MCF 10A (cell line): ENCODE results near the gene MYOC. TPM values are rescaled to one million over a fixed set of nuclear protein-coding genes. Genes with fewer than 3 reads are reported as not detected.
"Not testable (repeated sequence)": the region's sequence is repeated elsewhere in the genome, so short reads cannot be mapped to it uniquely, and the experiment has no call there.

Experiments used
- BruUV-seq: library from RNA; stranded (reverse); fragments of 400-500 nt; replicated peaks from 2 replicates; lab custom pipeline; 2021; lab: Mats Ljungman, UMichigan
- CTCF ChIA-PET: fragments of 300-600 bp; sonication (Branson Sonifier 250); formaldehyde crosslinking; extraction: SDS; loops from one replicate; lab custom pipeline; 2021; ENCODE audit warnings: antibody characterized with exemption, inconsistent platforms; lab: Yijun Ruan, JAX
- POLR2A ChIA-PET: fragments of 300-600, 350-650 bp; sonication (Branson Sonifier 250); formaldehyde crosslinking; extraction: SDS; loops from one replicate; lab custom pipeline; 2020; ENCODE audit warnings: antibody characterized with exemption, inconsistent platforms; lab: Yijun Ruan, JAX
- DNase-seq: peaks from one replicate; pipeline ENCODE4 v3.0.0-alpha.2; 2018; ENCODE audit not compliant: unreplicated experiment
- H3K27ac Mint-ChIP-seq: one replicate; pipeline ENCODE4 v1.8.0; 2022; ENCODE audit warnings: mild to moderate bottlenecking, low read depth, mixed read lengths; ENCODE audit not compliant: unreplicated experiment
- H3K27me3 Mint-ChIP-seq: one replicate; pipeline ENCODE4 v1.8.0; 2022; ENCODE audit warnings: mixed read lengths; ENCODE audit not compliant: insufficient read depth, unreplicated experiment
- H3K36me3 Mint-ChIP-seq: one replicate; pipeline ENCODE4 v1.8.0; 2022; ENCODE audit warnings: mild to moderate bottlenecking, moderate library complexity, mixed read lengths; ENCODE audit not compliant: insufficient read depth, unreplicated experiment
- H3K4me1 Mint-ChIP-seq: one replicate; pipeline ENCODE4 v1.8.0; 2022; ENCODE audit warnings: mixed read lengths; ENCODE audit not compliant: insufficient read depth, unreplicated experiment
- H3K4me3 Mint-ChIP-seq: one replicate; pipeline ENCODE4 v1.8.0; 2022; ENCODE audit warnings: mild to moderate bottlenecking, moderate library complexity, mixed read lengths; ENCODE audit not compliant: unreplicated experiment
- H3K9me3 Mint-ChIP-seq: one replicate; pipeline ENCODE4 v1.8.0; 2022; ENCODE audit warnings: mixed read lengths; ENCODE audit not compliant: unreplicated experiment
- intact Hi-C: fragments of 100-400 bp; cut with micrococcal nuclease; formaldehyde crosslinking; loops from 2 replicates; pipeline ENCODE4 v1.14.1; 2022
- total RNA-seq: library from RNA; stranded (reverse); gene quantifications from 2 replicates; pipeline ENCODE4 v1.2.3, GENCODE V29; 2022
- TF ChIP-seq, protein P1 (sequence below): fragments of 200-600 bp; IDR thresholded peaks from one replicate; pipeline ENCODE4 v1.8.0; 2022; ENCODE audit warnings: antibody characterized with exemption, mild to moderate bottlenecking; ENCODE audit not compliant: unreplicated experiment

The MYOC gene
- total RNA-seq, 1 experiment from 2014 or later: not detected

DNA sequence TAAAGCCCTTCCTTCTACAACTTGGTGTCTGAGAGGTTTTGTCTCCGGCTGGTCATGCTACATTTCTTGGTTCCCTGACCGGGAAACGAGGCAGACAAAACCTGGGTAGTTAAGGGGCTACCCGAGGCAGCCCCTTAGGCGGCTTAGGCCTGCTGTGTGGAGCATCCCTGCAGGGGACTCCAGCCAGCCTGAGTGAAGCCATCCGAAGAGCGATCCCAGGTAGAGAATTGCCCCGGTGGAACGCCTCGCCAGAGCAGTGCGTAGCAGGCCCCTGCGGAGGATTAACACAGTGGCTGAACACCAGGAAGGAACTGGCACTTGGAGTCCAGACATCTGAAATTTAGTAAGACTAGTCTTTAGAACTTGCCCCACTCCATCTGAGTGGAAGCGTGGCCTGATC, 51.6 kb downstream of the MYOC start:
- POLR2A ChIA-PET: no interaction called here
- no peaks in the 10 kb centered on the region for H3K27me3 Mint-ChIP-seq
- H3K4me3 Mint-ChIP-seq: no peak overlapping the region
- intact Hi-C loops: no loop called here
- no peaks in the 10 kb centered on the region for H3K9me3 Mint-ChIP-seq
- no peak overlapping the region for H3K27ac Mint-ChIP-seq
- no peak for DNase-seq
- no TSS peak for BruUV-seq
- no peaks in the 10 kb centered on the region for H3K4me1 Mint-ChIP-seq
- H3K36me3 Mint-ChIP-seq: peaks cover 7% of the 10 kb centered on the region
- TF ChIP-seq, protein P1, sequence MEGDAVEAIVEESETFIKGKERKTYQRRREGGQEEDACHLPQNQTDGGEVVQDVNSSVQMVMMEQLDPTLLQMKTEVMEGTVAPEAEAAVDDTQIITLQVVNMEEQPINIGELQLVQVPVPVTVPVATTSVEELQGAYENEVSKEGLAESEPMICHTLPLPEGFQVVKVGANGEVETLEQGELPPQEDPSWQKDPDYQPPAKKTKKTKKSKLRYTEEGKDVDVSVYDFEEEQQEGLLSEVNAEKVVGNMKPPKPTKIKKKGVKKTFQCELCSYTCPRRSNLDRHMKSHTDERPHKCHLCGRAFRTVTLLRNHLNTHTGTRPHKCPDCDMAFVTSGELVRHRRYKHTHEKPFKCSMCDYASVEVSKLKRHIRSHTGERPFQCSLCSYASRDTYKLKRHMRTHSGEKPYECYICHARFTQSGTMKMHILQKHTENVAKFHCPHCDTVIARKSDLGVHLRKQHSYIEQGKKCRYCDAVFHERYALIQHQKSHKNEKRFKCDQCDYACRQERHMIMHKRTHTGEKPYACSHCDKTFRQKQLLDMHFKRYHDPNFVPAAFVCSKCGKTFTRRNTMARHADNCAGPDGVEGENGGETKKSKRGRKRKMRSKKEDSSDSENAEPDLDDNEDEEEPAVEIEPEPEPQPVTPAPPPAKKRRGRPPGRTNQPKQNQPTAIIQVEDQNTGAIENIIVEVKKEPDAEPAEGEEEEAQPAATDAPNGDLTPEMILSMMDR: no peak
- CTCF ChIA-PET: no interaction called here

DNA sequence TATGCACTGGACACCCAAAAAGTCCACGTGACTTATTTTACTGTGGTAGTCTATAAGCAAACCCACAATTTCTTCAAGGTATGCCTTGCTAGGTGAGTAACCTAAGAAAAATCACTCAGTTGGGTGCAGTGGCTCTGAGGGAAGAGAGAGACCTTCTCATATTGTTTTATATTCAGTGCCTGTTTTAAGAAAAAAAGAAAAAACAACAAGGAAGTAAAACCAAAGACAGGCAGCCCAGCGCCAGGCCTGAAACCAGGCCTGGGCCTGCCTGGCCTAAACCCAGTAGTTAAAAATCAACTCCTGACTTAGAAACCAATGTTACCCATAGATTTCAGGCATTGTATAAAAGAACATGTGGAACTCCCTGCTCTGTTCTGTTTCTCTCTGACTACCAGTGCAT, 52.2 kb downstream of the MYOC start:
- POLR2A ChIA-PET, DNase-seq, H3K4me1 Mint-ChIP-seq, H3K27ac Mint-ChIP-seq, H3K9me3 Mint-ChIP-seq, CTCF ChIA-PET, BruUV-seq, H3K4me3 Mint-ChIP-seq, H3K27me3 Mint-ChIP-seq, H3K36me3 Mint-ChIP-seq, intact Hi-C loops: not testable (repeated sequence)

DNA sequence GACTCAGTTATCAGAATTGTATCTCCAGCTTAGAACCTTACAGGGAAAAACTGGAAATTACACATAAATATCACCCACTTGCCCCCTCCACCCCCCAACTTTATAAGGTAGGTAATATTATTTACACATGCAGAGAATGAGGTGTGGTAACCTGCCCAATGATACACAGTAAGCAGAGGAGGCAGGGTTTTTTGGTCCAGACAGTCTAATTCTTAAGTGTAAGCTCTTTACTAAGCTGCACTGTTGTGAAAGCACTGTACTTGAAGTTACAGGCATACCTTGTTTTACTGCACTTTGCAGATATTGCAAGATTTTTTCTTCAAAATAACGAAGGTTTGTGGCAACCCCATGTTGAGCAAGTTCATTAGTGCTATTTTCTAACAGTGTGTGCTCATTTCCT, 55.3 kb downstream of the MYOC start:
- Mint-ChIP-seq H3K4me1 (peaks cover 6% of the 10 kb centered on the region), H3K27me3 (no peaks in the 10 kb centered on the region), H3K27ac (no peak overlapping the region), H3K36me3 (peaks cover 40% of the 10 kb centered on the region), H3K9me3 (no peaks in the 10 kb centered on the region), H3K4me3 (no peak overlapping the region)
- TF ChIP-seq, protein P1: no peak
- intact Hi-C loops: no loop called here
- no peak for DNase-seq
- no TSS peak for BruUV-seq
- POLR2A ChIA-PET: no interaction called here
- CTCF ChIA-PET: interaction anchor here (0.6 to 1.2 kb wide), 6 partner anchors 14 to 1706 kb away, joined by 3 to 5 read pairs (median 4); no protein-coding TSS in a partner anchor

DNA sequence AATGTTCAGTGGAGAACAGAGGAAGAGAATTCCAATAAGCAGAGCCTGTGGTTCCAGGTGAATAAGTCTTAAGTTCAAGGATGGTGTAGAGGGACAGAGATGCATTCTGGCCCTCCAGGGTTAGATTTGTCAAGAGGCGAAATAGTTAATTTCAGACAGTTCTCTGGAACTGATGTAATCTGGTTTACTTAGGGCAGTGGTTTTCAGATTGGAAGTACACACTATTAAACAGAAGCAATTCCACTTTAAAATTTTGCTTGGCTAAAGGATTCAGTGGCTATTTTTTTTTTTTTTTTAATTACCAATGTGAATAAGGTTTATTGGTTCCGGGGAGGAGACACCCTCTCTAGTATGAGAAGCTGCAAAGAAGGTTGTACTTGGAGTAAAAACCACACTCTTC, 55.8 kb downstream of the MYOC start:
- no peak overlapping the region for H3K4me3 Mint-ChIP-seq
- H3K9me3 Mint-ChIP-seq: no peaks in the 10 kb centered on the region
- peaks cover 45% of the 10 kb centered on the region for H3K36me3 Mint-ChIP-seq
- TF ChIP-seq, protein P1: no peak
- ChIA-PET POLR2A (no interaction called here), CTCF (interaction anchor here (0.6 to 1.2 kb wide), 5 partner anchors 13 to 1706 kb away, joined by 3 to 5 read pairs (median 4); no protein-coding TSS in a partner anchor)
- intact Hi-C loops: no loop called here
- no peaks in the 10 kb centered on the region for H3K27me3 Mint-ChIP-seq
- BruUV-seq: no TSS peak
- no peak for DNase-seq
- H3K4me1 Mint-ChIP-seq: peaks cover 6% of the 10 kb centered on the region
- H3K27ac Mint-ChIP-seq: no peak overlapping the region
